GM23338 (cell line): Measurements from ENCODE around the gene CYP27A1. TPM values are rescaled to one million over a fixed set of nuclear protein-coding genes. Genes with fewer than 3 reads are reported as not detected.

Source experiments
- ATAC-seq: fragments of 200-7000 bp; cut with Tn5 transposase; 3 replicates; pipeline ENCODE4 v1.9.1; 2020
- DNase-seq: peaks from one replicate; pipeline ENCODE4 v3.0.0-alpha.2; 2015; ENCODE audit warnings: low spot score
- H2AFZ ChIP-seq: fragments of 200-600 bp; sonication (generic); 2 replicates; pipeline ENCODE4 v1.8.0; 2016; ENCODE audit warnings: antibody characterized with exemption, mild to moderate bottlenecking, moderate library complexity
- H3F3A ChIP-seq: fragments of 200-600 bp; sonication (generic); replicated peaks from 2 replicates; pipeline ENCODE4 v1.8.0; 2017; ENCODE audit warnings: antibody characterized with exemption, mixed run types, low read depth
- H3K27ac ChIP-seq: fragments of 200-600 bp; sonication (generic); 2 replicates; pipeline ENCODE4 v1.6.1; 2016; ENCODE audit warnings: low read depth
- H3K27me3 ChIP-seq: fragments of 200-600 bp; sonication (generic); 2 replicates; pipeline ENCODE4 v1.8.0; 2016; ENCODE audit warnings: mild to moderate bottlenecking, mixed run types, moderate library complexity; ENCODE audit not compliant: insufficient read depth
- H3K36me3 ChIP-seq: fragments of 200-600 bp; sonication (generic); 2 replicates; pipeline ENCODE4 v1.8.0; 2016; ENCODE audit warnings: mild to moderate bottlenecking; ENCODE audit not compliant: insufficient read depth
- H3K4me1 ChIP-seq: fragments of 200-600 bp; sonication (generic); 2 replicates; pipeline ENCODE4 v1.8.0; 2016; ENCODE audit warnings: mild to moderate bottlenecking, moderate library complexity; ENCODE audit not compliant: insufficient read depth
- H3K4me2 ChIP-seq: fragments of 200-600 bp; sonication (generic); 2 replicates; pipeline ENCODE4 v1.7.1; 2017; ENCODE audit warnings: mixed run types
- H3K4me3 ChIP-seq: fragments of 200-600 bp; sonication (generic); 2 replicates; pipeline ENCODE4 v1.6.1; 2016; ENCODE audit warnings: mixed run types
- H3K79me2 ChIP-seq: fragments of 200-600 bp; sonication (generic); replicated peaks from 2 replicates; pipeline ENCODE4 v1.8.0; 2017; ENCODE audit warnings: mild to moderate bottlenecking; ENCODE audit not compliant: insufficient read depth
- H3K9me2 ChIP-seq: fragments of 200-600 bp; sonication (generic); 2 replicates; pipeline ENCODE4 v1.8.0; 2017; ENCODE audit not compliant: insufficient read depth
- H4K20me1 ChIP-seq: fragments of 200-600 bp; sonication (generic); replicated peaks from 2 replicates; pipeline ENCODE4 v1.8.0; 2017; ENCODE audit warnings: mild to moderate bottlenecking; ENCODE audit not compliant: insufficient read depth
- H3K27ac Mint-ChIP-seq: 2 replicates; pipeline ENCODE4 v1.8.0; 2020; ENCODE audit warnings: inconsistent platforms, mild to moderate bottlenecking, moderate library complexity, mixed read lengths
- H3K27me3 Mint-ChIP-seq: 3 replicates; pipeline ENCODE4 v1.8.0; 2022; ENCODE audit warnings: low read depth, mild to moderate bottlenecking, moderate library complexity, mixed read lengths, inconsistent platforms; ENCODE audit not compliant: insufficient read depth, poor library complexity
- H3K36me3 Mint-ChIP-seq: 3 replicates; pipeline ENCODE4 v1.8.0; 2021; ENCODE audit warnings: low read depth, mild to moderate bottlenecking, inconsistent platforms, moderate library complexity, mixed read lengths
- H3K4me1 Mint-ChIP-seq: 3 replicates; pipeline ENCODE4 v1.8.0; 2020; ENCODE audit warnings: mild to moderate bottlenecking, inconsistent platforms, mixed read lengths
- H3K4me3 Mint-ChIP-seq: 3 replicates; pipeline ENCODE4 v1.8.0; 2021; ENCODE audit warnings: moderate library complexity, mild to moderate bottlenecking, inconsistent platforms, mixed read lengths
- H3K9me3 Mint-ChIP-seq: 3 replicates; pipeline ENCODE4 v1.8.0; 2020; ENCODE audit warnings: moderate library complexity, mild to moderate bottlenecking, inconsistent platforms, mixed read lengths
- CREB1 ChIP-seq: fragments of 250-450 bp; sonication (Bioruptor Pico); IDR thresholded peaks from 2 replicates; pipeline ENCODE4 v1.5.0; 2020; ENCODE audit warnings: low read depth, mild to moderate bottlenecking, moderate library complexity
- CTCF ChIP-seq, 2 experiments: fragments of 200-600 bp in 1 of 2; sonication (generic) in 1 of 2; conservative IDR thresholded peaks; 2 replicates each; pipeline versions ENCODE4 v1.5.1 to v1.6.1; 2016 to 2017; ENCODE audit warnings: antibody characterized with exemption in 2 of 2, low read depth in 2 of 2, mild to moderate bottlenecking in 2 of 2, moderate library complexity in 1 of 2
- EZH2 ChIP-seq: fragments of 200-600 bp; sonication (generic); IDR thresholded peaks from one replicate; pipeline ENCODE4 v1.8.0; 2017; ENCODE audit warnings: antibody characterized with exemption, mild to moderate bottlenecking, low read depth; ENCODE audit not compliant: unreplicated experiment
- EZH2phosphoT487 ChIP-seq: fragments of 200-600 bp; sonication (generic); IDR thresholded peaks from one replicate; pipeline ENCODE4 v1.8.1; 2018; ENCODE audit warnings: antibody characterized with exemption; ENCODE audit not compliant: unreplicated experiment
- JUNB ChIP-seq: IDR thresholded peaks from one replicate; pipeline ENCODE4 v1.6.1; 2016; ENCODE audit warnings: antibody characterized with exemption; ENCODE audit not compliant: unreplicated experiment
- NANOG ChIP-seq: IDR thresholded peaks from 2 replicates; pipeline ENCODE4 v1.6.1; 2016; ENCODE audit warnings: antibody characterized with exemption, borderline replicate concordance
- ZNF114 ChIP-seq: fragments of 250-450 bp; sonication (Bioruptor Pico); IDR thresholded peaks from 2 replicates; pipeline ENCODE4 v1.5.0; 2020; ENCODE audit warnings: mild to moderate bottlenecking, moderate library complexity
- ZNF331 ChIP-seq: fragments of 250-450 bp; sonication (Bioruptor Pico); IDR thresholded peaks from 2 replicates; pipeline ENCODE4 v1.5.0; 2020; ENCODE audit warnings: low read depth, mild to moderate bottlenecking, moderate library complexity
- polyA plus RNA-seq: library from polyadenylated mRNA; unstranded; fragments of >200 nt; fragmentation: Nextera tagmentation; extraction: Ambion mirVana; gene quantifications from 2 replicates; pipeline ENCODE4 v1.2.1, GENCODE V29; 2016
- total RNA-seq: library from RNA; depleted of rRNA; stranded (reverse); fragments of >200 nt; shearing (Covaris generic); gene quantifications from 2 replicates; pipeline ENCODE4 v1.2.3, GENCODE V29; 2014
- TF ChIP-seq, protein P1 (sequence below): IDR thresholded peaks from one replicate; pipeline ENCODE4 v1.6.1; 2018; ENCODE audit warnings: antibody characterized with exemption; ENCODE audit not compliant: unreplicated experiment
- TF ChIP-seq, protein P2 (sequence below): fragments of 250-450 bp; sonication (Bioruptor Pico); IDR thresholded peaks from 2 replicates; pipeline ENCODE4 v1.5.0; 2020; ENCODE audit warnings: mild to moderate bottlenecking, moderate library complexity

CYP27A1 gene
- total and polyA plus RNA-seq, 2 experiments from 2014 or later: 2.2 to 6.9 TPM

- no peak for TF ChIP-seq ZNF331 (CRISPR knock-in tag)
- no peak for TF ChIP-seq NANOG
- TF ChIP-seq, protein P1, sequence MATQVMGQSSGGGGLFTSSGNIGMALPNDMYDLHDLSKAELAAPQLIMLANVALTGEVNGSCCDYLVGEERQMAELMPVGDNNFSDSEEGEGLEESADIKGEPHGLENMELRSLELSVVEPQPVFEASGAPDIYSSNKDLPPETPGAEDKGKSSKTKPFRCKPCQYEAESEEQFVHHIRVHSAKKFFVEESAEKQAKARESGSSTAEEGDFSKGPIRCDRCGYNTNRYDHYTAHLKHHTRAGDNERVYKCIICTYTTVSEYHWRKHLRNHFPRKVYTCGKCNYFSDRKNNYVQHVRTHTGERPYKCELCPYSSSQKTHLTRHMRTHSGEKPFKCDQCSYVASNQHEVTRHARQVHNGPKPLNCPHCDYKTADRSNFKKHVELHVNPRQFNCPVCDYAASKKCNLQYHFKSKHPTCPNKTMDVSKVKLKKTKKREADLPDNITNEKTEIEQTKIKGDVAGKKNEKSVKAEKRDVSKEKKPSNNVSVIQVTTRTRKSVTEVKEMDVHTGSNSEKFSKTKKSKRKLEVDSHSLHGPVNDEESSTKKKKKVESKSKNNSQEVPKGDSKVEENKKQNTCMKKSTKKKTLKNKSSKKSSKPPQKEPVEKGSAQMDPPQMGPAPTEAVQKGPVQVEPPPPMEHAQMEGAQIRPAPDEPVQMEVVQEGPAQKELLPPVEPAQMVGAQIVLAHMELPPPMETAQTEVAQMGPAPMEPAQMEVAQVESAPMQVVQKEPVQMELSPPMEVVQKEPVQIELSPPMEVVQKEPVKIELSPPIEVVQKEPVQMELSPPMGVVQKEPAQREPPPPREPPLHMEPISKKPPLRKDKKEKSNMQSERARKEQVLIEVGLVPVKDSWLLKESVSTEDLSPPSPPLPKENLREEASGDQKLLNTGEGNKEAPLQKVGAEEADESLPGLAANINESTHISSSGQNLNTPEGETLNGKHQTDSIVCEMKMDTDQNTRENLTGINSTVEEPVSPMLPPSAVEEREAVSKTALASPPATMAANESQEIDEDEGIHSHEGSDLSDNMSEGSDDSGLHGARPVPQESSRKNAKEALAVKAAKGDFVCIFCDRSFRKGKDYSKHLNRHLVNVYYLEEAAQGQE: no peak
- TF ChIP-seq ZNF114: no peak
- no peak for TF ChIP-seq EZH2phosphoT487
- TF ChIP-seq CTCF (conservative IDR thresholded peaks at IDR 0.05; ENCODE audit: low read depth in 2 of 2): no peak
- TF ChIP-seq, protein P2, sequence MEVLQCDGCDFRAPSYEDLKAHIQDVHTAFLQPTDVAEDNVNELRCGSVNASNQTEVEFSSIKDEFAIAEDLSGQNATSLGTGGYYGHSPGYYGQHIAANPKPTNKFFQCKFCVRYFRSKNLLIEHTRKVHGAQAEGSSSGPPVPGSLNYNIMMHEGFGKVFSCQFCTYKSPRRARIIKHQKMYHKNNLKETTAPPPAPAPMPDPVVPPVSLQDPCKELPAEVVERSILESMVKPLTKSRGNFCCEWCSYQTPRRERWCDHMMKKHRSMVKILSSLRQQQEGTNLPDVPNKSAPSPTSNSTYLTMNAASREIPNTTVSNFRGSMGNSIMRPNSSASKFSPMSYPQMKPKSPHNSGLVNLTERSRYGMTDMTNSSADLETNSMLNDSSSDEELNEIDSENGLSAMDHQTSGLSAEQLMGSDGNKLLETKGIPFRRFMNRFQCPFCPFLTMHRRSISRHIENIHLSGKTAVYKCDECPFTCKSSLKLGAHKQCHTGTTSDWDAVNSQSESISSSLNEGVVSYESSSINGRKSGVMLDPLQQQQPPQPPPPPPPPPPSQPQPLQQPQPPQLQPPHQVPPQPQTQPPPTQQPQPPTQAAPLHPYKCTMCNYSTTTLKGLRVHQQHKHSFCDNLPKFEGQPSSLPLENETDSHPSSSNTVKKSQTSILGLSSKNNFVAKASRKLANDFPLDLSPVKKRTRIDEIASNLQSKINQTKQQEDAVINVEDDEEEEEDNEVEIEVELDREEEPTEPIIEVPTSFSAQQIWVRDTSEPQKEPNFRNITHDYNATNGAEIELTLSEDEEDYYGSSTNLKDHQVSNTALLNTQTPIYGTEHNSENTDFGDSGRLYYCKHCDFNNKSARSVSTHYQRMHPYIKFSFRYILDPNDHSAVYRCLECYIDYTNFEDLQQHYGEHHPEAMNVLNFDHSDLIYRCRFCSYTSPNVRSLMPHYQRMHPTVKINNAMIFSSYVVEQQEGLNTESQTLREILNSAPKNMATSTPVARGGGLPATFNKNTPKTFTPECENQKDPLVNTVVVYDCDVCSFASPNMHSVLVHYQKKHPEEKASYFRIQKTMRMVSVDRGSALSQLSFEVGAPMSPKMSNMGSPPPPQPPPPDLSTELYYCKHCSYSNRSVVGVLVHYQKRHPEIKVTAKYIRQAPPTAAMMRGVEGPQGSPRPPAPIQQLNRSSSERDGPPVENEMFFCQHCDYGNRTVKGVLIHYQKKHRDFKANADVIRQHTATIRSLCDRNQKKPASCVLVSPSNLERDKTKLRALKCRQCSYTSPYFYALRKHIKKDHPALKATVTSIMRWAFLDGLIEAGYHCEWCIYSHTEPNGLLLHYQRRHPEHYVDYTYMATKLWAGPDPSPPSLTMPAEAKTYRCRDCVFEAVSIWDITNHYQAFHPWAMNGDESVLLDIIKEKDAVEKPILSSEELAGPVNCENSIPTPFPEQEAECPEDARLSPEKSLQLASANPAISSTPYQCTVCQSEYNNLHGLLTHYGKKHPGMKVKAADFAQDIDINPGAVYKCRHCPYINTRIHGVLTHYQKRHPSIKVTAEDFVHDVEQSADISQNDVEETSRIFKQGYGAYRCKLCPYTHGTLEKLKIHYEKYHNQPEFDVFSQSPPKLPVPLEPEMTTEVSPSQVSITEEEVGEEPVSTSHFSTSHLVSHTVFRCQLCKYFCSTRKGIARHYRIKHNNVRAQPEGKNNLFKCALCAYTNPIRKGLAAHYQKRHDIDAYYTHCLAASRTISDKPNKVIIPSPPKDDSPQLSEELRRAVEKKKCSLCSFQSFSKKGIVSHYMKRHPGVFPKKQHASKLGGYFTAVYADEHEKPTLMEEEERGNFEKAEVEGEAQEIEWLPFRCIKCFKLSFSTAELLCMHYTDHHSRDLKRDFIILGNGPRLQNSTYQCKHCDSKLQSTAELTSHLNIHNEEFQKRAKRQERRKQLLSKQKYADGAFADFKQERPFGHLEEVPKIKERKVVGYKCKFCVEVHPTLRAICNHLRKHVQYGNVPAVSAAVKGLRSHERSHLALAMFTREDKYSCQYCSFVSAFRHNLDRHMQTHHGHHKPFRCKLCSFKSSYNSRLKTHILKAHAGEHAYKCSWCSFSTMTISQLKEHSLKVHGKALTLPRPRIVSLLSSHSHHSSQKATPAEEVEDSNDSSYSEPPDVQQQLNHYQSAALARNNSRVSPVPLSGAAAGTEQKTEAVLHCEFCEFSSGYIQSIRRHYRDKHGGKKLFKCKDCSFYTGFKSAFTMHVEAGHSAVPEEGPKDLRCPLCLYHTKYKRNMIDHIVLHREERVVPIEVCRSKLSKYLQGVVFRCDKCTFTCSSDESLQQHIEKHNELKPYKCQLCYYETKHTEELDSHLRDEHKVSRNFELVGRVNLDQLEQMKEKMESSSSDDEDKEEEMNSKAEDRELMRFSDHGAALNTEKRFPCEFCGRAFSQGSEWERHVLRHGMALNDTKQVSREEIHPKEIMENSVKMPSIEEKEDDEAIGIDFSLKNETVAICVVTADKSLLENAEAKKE: no peak
- no peak for TF ChIP-seq CREB1 (CRISPR knock-in tag)
- no peak for TF ChIP-seq JUNB
- TF ChIP-seq EZH2: no peak
- no peak overlapping the region for H3K4me3 Mint-ChIP-seq
- Histone ChIP-seq H3F3A (no peaks in the 10 kb centered on the region), H3K4me3 (no peak overlapping the region), H3K79me2 (no peaks in the 10 kb centered on the region), H2AFZ (no peak overlapping the region), H3K27me3 (no peaks in the 10 kb centered on the region), H4K20me1 (peaks cover 13% of the 10 kb centered on the region), H3K36me3 (peaks cover 36% of the 10 kb centered on the region), H3K4me1 (no peaks in the 10 kb centered on the region), H3K27ac (no peak overlapping the region), H3K4me2 (no peak overlapping the region), H3K9me2 (no peaks in the 10 kb centered on the region)
- H3K27me3 Mint-ChIP-seq: no peaks in the 10 kb centered on the region
- ATAC-seq: no peak
- peaks cover 73% of the 10 kb centered on the region for H3K36me3 Mint-ChIP-seq
- H3K27ac Mint-ChIP-seq: peak overlapping the region; percentile 91
- peaks cover 4% of the 10 kb centered on the region; the same call in 1 of the 3 replicates for H3K4me1 Mint-ChIP-seq
- DNase-seq: no peak
- no peaks in the 10 kb centered on the region for H3K9me3 Mint-ChIP-seq
Observed at GRCh38 chr2:218745160-218745558, 36.8 kb upstream of the CYP27A1 start.
